Naive thymus-derived CD4-positive, alpha-beta T cell (primary cell): ENCODE measurements around the gene TPP1. TPM values are rescaled to one million over a fixed set of nuclear protein-coding genes. Genes with fewer than 3 reads are reported as not detected.

Experiments used
- ATAC-seq: fragments of 150-1000 bp; cut with Tn5 transposase; 2 replicates; pipeline ENCODE4 v1.10.0; 2021; ENCODE audit warnings: mild to moderate bottlenecking, moderate library complexity
- CTCF ChIA-PET: fragments of 350-600 bp; sonication (Branson Sonifier 250); formaldehyde crosslinking; loops from one replicate; lab custom pipeline; 2021; ENCODE audit warnings: antibody characterized with exemption; lab: Charles Lee
- POLR2A ChIA-PET: fragments of 350-600 bp; sonication (Branson Sonifier 250); formaldehyde crosslinking; loops from one replicate; lab custom pipeline; 2021; ENCODE audit warnings: antibody characterized with exemption, inconsistent platforms; lab: Charles Lee
- DNase-seq, 9 donors: peaks; one replicate each; pipeline versions ENCODE4 v3.0.0 to v3.0.0-alpha.2; 2020 to 2022; ENCODE audit warnings: mixed read lengths in 1 of 9
- H3K27ac ChIP-seq: one replicate; pipeline ENCODE4 v1.7.0; 2013; ENCODE audit warnings: mild to moderate bottlenecking, low read depth, low read length, moderate library complexity
- H3K27me3 ChIP-seq, 2 donors: one replicate each; pipeline ENCODE4 v1.7.0; 2013; ENCODE audit warnings: low read length in 2 of 2, mild to moderate bottlenecking in 2 of 2, moderate library complexity in 2 of 2; ENCODE audit not compliant: control insufficient read depth in 2 of 2, insufficient read depth in 2 of 2
- H3K36me3 ChIP-seq, 3 experiments: 1 replicate in 2 of 3; 2 replicates in 1 of 3; pipeline ENCODE4 v1.7.0; 2013; ENCODE audit warnings: low read length in 3 of 3, mild to moderate bottlenecking in 3 of 3, moderate library complexity in 1 of 3; ENCODE audit not compliant: insufficient read depth in 3 of 3, control insufficient read depth in 2 of 3
- H3K4me1 ChIP-seq, 2 donors: one replicate each; pipeline ENCODE4 v1.7.0; 2013; ENCODE audit warnings: low read length in 2 of 2, mild to moderate bottlenecking in 2 of 2, moderate library complexity in 1 of 2; ENCODE audit not compliant: control insufficient read depth in 2 of 2, insufficient read depth in 2 of 2
- H3K4me3 ChIP-seq: 2 replicates; pipeline ENCODE4 v1.7.0; 2013; ENCODE audit warnings: mild to moderate bottlenecking, low read length
- H3K9me3 ChIP-seq, 3 experiments: 1 replicate in 2 of 3; 2 replicates in 1 of 3; pipeline ENCODE4 v1.7.0; 2013; ENCODE audit warnings: low read length in 3 of 3; ENCODE audit not compliant: control insufficient read depth in 2 of 3
- H3K27ac Mint-ChIP-seq, 9 donors: one replicate each; pipeline ENCODE4 v1.8.0; 2020 to 2022; ENCODE audit warnings: mixed read lengths in 9 of 9, mild to moderate bottlenecking in 8 of 9, moderate library complexity in 5 of 9, inconsistent platforms in 2 of 9
- H3K27me3 Mint-ChIP-seq, 5 donors: one replicate each; pipeline ENCODE4 v1.8.0; 2021 to 2022; ENCODE audit warnings: mixed read lengths in 5 of 5, mild to moderate bottlenecking in 1 of 5
- H3K36me3 Mint-ChIP-seq, 5 donors: one replicate each; pipeline ENCODE4 v1.8.0; 2020 to 2022; ENCODE audit warnings: mixed read lengths in 5 of 5, mild to moderate bottlenecking in 3 of 5, inconsistent platforms in 1 of 5
- H3K4me1 Mint-ChIP-seq, 7 donors: one replicate each; pipeline ENCODE4 v1.8.0; 2020 to 2022; ENCODE audit warnings: mixed read lengths in 7 of 7, mild to moderate bottlenecking in 3 of 7, inconsistent platforms in 1 of 7
- H3K4me3 Mint-ChIP-seq, 10 donors: one replicate each; pipeline ENCODE4 v1.8.0; 2020 to 2022; ENCODE audit warnings: mild to moderate bottlenecking in 10 of 10, mixed read lengths in 10 of 10, moderate library complexity in 6 of 10, inconsistent platforms in 2 of 10
- H3K9me3 Mint-ChIP-seq, 11 donors: one replicate each; pipeline ENCODE4 v1.8.0; 2020 to 2022; ENCODE audit warnings: mixed read lengths in 11 of 11, mild to moderate bottlenecking in 4 of 11, inconsistent platforms in 1 of 11, moderate library complexity in 1 of 11
- intact Hi-C, 2 donors: fragments of 100-400 bp; cut with micrococcal nuclease; formaldehyde crosslinking; loops; one replicate each; pipeline ENCODE4 v1.15.1; 2023
- polyA plus RNA-seq, 2 donors: library from polyadenylated mRNA; unstranded; fragments of 300-500 nt; fragmentation: Illumina TruSeq; gene quantifications; one replicate each; pipeline ENCODE4 v1.2.3, GENCODE V29; 2021
- total RNA-seq, 6 experiments: library from RNA in 5 of 6; stranded (reverse) in 5 of 6; gene quantifications; 1 replicate in 5 of 6; 2 replicates in 1 of 6; pipeline ENCODE4 v1.2.3 and lab custom pipeline; 2021 to 2026

Gene TPP1
- total and polyA plus RNA-seq, 7 experiments from 2014 or later = 49.9 to 160 (median 116) TPM

DNA sequence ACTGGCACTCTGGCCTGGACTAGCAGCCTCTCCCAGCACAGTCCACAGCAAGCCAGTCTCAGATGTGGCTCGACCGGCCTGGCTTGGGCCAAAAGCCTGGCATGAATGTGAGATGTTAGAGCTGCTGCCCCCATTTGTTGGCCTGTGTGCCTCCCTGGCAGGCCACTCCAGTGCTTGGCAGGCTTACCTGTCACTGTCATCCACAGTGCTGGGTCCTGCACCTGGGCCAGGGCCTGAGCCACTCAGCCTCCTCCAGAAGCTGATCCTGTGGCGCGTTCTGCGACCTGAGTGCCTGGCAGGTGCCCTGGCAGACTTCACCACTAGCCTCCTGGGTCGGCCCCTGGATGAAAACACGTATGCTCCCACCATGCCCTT is 51.9 kb downstream of the TPP1 start:
- intact Hi-C loops = no loop called here
- POLR2A ChIA-PET = no interaction called here
- H3K36me3 Mint-ChIP-seq = peaks cover 6 to 42% (median 18%) of the 10 kb centered on the region in 5 donors
- DNase-seq (no peak), ATAC-seq (no peak)
- Histone ChIP-seq H3K4me3 (no peak overlapping the region), H3K4me1 (no peaks in the 10 kb centered on the region), H3K36me3 (peaks cover 0 to 20% (median 0%) of the 10 kb centered on the region in 3 experiments), H3K27ac (no peak overlapping the region), H3K27me3 (no peaks in the 10 kb centered on the region), H3K9me3 (no peaks in the 10 kb centered on the region)
- H3K4me3 Mint-ChIP-seq = no peak overlapping the region
- H3K27me3 Mint-ChIP-seq = no peaks in the 10 kb centered on the region
- H3K9me3 Mint-ChIP-seq = no peaks in the 10 kb centered on the region
- no peak overlapping the region for H3K27ac Mint-ChIP-seq
- CTCF ChIA-PET = interaction anchor here (0.6 kb wide), 1 partner anchor 116 kb away, joined by 3 read pairs; the partner anchor contains the start of gene MRPL17
- H3K4me1 Mint-ChIP-seq = peaks cover 0 to 28% (median 0%) of the 10 kb centered on the region in 7 donors

DNA sequence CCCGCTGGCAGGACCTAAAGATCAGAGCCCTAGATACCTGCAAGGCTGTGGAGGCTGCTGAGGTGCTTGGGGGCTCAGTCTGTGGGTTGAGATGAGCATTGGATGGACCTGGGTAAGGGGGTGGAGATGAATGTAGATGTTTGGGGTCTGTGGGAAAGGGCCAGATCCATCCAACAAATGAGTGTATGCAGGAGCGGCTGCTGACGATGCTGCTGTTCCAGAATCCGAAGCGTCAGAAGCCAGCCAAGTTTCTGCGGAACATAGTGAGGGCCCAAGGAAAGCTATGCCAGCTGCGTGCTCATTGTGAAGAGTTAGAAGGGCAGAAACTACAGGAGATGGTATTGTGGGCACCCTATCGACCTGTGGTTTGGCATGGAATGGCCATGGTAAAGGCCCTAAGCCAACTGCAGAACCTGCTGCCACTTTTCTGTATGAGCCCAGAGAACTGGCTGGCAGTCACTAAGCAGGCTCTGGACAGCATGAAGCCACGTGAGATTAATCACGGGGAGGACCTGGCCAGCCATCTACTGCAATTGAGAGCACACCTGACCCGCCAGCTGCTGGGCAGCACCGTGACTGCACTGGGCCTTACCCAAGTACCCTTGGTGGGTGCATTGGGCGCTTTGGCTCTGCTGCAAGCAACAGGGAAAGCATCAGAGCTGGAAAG is 52.4 kb downstream of the TPP1 start:
- DNase-seq = no peak
- Histone ChIP-seq H3K4me1 (no peaks in the 10 kb centered on the region), H3K9me3 (no peaks in the 10 kb centered on the region), H3K27me3 (no peaks in the 10 kb centered on the region), H3K27ac (no peak overlapping the region), H3K36me3 (peaks cover 0 to 20% (median 0%) of the 10 kb centered on the region in 3 experiments), H3K4me3 (no peak overlapping the region)
- Mint-ChIP-seq H3K4me1 (peaks cover 0 to 33% (median 0%) of the 10 kb centered on the region in 7 donors), H3K4me3 (no peak overlapping the region), H3K27ac (no peak overlapping the region), H3K9me3 (no peaks in the 10 kb centered on the region), H3K27me3 (no peaks in the 10 kb centered on the region), H3K36me3 (peaks cover 6 to 38% (median 22%) of the 10 kb centered on the region in 5 donors)
- intact Hi-C loops = no loop called here
- ATAC-seq = peak; percentile 8
- ChIA-PET CTCF (interaction anchor here (0.6 kb wide), 1 partner anchor 116 kb away, joined by 3 read pairs; the partner anchor contains the start of gene MRPL17), POLR2A (no interaction called here)

DNA sequence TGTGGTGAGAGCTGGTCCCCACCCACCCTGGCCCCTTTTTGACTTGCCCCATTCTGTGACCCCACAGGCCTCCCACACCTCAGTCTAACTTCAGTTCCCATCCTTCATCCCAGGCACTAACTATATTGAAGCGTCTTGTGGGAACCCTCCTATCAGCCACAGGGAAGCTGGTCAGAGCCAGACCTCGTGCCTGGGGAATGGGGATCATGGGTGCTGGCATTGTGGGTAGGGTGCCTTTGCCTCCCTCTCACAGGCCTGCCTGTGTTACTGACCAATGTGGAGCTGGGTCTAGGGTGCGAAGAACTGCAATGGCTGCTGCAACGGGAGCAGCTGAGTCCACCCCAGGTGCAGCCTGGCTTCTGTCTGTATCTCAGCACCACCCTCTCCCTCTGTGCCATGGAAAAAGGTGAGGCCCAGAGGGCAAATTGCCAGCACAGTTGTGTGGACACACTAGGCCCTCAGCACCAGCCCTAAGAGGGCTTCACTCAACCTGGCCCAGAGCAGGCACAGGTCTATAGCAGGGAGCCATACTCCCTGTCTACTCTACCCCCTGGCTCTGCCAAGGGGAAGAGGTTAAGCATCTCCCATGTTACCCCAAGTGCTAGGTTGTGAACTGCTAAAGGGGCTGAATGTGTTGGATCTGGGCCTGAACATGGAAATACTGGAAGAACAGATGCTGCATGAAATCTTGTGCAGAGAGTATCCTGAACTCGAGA is 53.1 kb downstream of the TPP1 start:
- Mint-ChIP-seq H3K27ac (peak overlapping the region in 2 of 9 donors; percentile 9), H3K27me3 (no peaks in the 10 kb centered on the region), H3K4me3 (no peak overlapping the region), H3K36me3 (peaks cover 6 to 35% (median 23%) of the 10 kb centered on the region in 5 donors), H3K9me3 (no peaks in the 10 kb centered on the region), H3K4me1 (peaks cover 0 to 37% (median 0%) of the 10 kb centered on the region in 7 donors)
- Histone ChIP-seq H3K9me3 (no peaks in the 10 kb centered on the region), H3K27me3 (no peaks in the 10 kb centered on the region), H3K4me3 (no peak overlapping the region), H3K27ac (no peak overlapping the region), H3K36me3 (peaks cover 0 to 20% (median 0%) of the 10 kb centered on the region in 3 experiments), H3K4me1 (no peaks in the 10 kb centered on the region)
- ChIA-PET POLR2A (no interaction called here), CTCF (no interaction called here)
- ATAC-seq = no peak
- intact Hi-C loops = no loop called here
- DNase-seq = no peak

DNA sequence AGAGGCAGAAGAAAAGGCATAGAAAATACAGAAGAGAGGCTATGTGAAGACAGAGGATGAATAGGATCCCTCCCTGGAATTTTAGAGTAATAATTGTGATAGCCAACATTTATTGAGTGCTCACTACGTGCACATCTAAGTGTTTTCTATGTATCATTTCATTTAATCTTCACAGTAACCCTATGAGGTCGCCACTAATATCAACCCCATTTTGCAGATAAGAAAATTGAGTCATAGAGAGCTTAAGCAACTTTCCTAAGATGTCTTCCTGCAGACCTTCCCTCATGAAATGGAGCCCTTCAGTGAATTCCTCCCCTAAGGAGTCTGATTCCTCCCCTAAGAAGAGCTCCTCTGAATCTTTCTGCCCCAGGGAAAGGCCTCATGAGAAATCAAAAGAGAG is 53.9 kb downstream of the TPP1 start:
- intact Hi-C loops = no loop called here
- Histone ChIP-seq H3K9me3 (no peaks in the 10 kb centered on the region), H3K36me3 (peaks cover 0 to 20% (median 0%) of the 10 kb centered on the region in 3 experiments), H3K4me1 (no peaks in the 10 kb centered on the region), H3K27ac (no peak overlapping the region), H3K4me3 (no peak overlapping the region), H3K27me3 (no peaks in the 10 kb centered on the region)
- H3K4me3 Mint-ChIP-seq = no peak overlapping the region
- ChIA-PET POLR2A (no interaction called here), CTCF (no interaction called here)
- peaks cover 6 to 39% (median 23%) of the 10 kb centered on the region in 5 donors for H3K36me3 Mint-ChIP-seq
- no peak for ATAC-seq
- no peak for DNase-seq
- H3K27me3 Mint-ChIP-seq = no peaks in the 10 kb centered on the region
- H3K27ac Mint-ChIP-seq = peak overlapping the region in 5 of 9 donors; percentile 3 to 27 (median 9)
- no peaks in the 10 kb centered on the region for H3K9me3 Mint-ChIP-seq
- H3K4me1 Mint-ChIP-seq = peaks cover 0 to 37% (median 0%) of the 10 kb centered on the region in 7 donors

DNA sequence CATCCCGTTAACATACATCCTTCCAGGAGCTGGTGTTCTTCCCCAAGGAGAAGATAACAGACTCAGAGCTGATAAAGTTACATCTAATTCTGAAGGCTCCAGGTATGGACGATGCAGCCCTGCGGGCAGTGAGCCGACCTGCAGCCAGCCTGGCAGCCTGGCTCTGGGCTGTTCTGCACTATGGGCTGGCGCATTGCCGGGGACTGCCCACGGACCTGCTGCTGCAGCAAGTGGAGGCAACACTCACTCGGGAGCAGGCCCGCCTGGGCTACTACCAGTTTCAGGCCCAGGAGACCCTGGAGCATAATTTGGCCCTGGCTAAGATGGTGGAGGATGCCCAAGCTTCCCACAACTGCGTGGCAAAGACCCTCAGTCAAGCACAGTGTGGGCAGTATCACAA is 55.6 kb downstream of the TPP1 start:
- no peak overlapping the region for H3K4me3 Mint-ChIP-seq
- ATAC-seq = no peak

DNA sequence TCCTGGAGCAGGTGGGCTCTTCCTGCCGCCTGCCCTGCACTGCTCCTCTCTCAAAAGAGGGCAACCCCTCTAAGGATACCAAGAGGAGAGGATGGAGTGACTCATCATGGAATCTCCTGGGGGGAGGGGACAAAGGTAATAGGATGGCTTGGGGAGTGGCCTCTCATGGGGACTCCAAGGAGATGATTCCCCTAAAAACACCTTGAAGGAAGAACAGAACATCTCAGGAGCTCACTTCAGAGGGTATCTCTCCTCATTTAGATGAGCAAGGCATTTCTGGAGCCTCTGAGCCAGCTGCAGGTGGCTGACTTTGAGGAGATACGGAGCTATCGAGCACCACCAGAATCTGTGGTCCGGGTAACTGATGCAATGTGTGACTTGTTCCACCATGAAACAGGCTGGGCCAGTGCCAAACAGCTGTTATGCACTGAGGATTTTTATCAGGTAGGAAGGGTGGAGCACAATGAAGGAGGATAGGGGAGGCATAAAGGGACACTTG is 56.1 kb downstream of the TPP1 start:
- H3K27ac ChIP-seq = no peak overlapping the region
- H3K9me3 ChIP-seq = no peaks in the 10 kb centered on the region
- Mint-ChIP-seq H3K36me3 (peaks cover 6 to 49% (median 31%) of the 10 kb centered on the region in 5 donors), H3K27me3 (no peaks in the 10 kb centered on the region), H3K4me3 (no peak overlapping the region), H3K9me3 (no peaks in the 10 kb centered on the region), H3K27ac (no peak overlapping the region), H3K4me1 (peaks cover 0 to 23% (median 0%) of the 10 kb centered on the region in 7 donors)
- CTCF ChIA-PET = no interaction called here
- no peaks in the 10 kb centered on the region for H3K27me3 ChIP-seq
- peaks cover 0 to 20% (median 0%) of the 10 kb centered on the region in 3 experiments for H3K36me3 ChIP-seq
- no peak for DNase-seq
- H3K4me3 ChIP-seq = no peak overlapping the region
- POLR2A ChIA-PET = no interaction called here
- ATAC-seq = no peak
- no peaks in the 10 kb centered on the region for H3K4me1 ChIP-seq
- intact Hi-C loops = no loop called here

More for the DNA sequence above, 55.6 kb downstream of the TPP1 start:
- intact Hi-C loops = no loop called here
- Mint-ChIP-seq H3K4me1 (peaks cover 0 to 25% (median 0%) of the 10 kb centered on the region in 7 donors), H3K27ac (no peak overlapping the region), H3K36me3 (peaks cover 6 to 47% (median 31%) of the 10 kb centered on the region in 5 donors), H3K9me3 (no peaks in the 10 kb centered on the region), H3K27me3 (no peaks in the 10 kb centered on the region)
- Histone ChIP-seq H3K27ac (no peak overlapping the region), H3K4me1 (no peaks in the 10 kb centered on the region), H3K4me3 (no peak overlapping the region), H3K36me3 (peaks cover 0 to 20% (median 0%) of the 10 kb centered on the region in 3 experiments), H3K9me3 (no peaks in the 10 kb centered on the region), H3K27me3 (no peaks in the 10 kb centered on the region)
- ChIA-PET CTCF (no interaction called here), POLR2A (no interaction called here)
- no peak for DNase-seq
